Fibroblast of skin of left biceps (primary cell): ENCODE data around the gene PGAM5.

Experiments
- DNase-seq, 2 experiments: peaks; one replicate each; pipeline ENCODE4 v3.0.0-alpha.2; 2013; ENCODE audit warnings: low read depth in 2 of 2

The PGAM5 gene

DNA sequence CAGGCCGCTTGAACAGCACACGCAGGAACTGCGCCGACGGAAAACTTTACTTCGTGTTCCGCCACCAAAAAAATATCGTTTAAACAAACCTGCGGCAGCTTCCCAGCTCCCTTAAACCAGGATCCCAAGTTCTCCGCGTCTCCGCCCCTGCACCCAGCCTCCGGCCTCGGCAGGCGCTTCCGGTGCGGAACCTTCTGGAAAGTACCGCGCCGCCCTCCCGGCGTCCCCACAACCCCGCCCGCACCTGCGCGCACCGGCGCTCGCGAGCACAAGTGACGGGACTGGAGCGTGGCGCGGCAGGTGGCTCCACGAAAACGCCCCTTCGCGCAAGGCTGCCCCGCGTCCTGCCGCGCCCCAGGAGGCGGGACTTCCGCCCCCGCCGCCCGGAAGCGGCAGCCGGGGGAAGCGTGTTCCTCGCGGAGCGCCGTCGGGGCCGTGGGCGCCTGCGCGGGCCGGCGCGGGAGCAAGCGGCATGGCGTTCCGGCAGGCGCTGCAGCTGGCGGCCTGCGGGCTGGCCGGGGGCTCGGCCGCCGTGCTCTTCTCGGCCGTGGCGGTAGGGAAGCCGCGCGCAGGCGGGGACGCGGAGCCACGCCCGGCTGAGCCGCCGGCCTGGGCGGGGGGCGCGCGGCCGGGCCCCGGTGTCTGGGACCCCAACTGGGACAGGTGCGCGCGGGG, at the start of gene PGAM5:
Gene PGAM5 (plus strand): TSS at position 438 of the 675 bp plus-strand sequence. CDS start 35 bp downstream, at position 473.
- peak; percentile 29 to 36 for DNase-seq

DNA sequence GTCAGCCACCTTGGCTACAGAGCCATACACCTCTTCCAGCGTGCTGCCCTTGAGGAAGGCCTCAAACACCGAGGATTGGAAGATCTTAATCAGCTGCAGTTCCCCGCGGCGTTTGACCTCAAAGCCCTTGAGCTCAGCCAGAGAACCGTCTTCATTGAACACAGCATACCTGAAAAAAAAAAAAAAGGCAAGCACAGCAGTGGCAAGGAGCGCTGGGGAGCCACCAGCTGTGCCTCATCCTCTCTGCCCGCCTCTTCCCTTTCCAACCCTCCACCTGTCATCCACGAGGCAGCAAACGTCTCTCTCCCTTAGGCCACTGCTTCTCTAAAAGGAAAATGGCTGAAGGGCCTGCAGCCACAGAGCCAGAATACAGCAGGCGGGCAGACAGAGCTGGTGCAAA, 49.6 kb upstream of the PGAM5 start:
- DNase-seq: no peak

DNA sequence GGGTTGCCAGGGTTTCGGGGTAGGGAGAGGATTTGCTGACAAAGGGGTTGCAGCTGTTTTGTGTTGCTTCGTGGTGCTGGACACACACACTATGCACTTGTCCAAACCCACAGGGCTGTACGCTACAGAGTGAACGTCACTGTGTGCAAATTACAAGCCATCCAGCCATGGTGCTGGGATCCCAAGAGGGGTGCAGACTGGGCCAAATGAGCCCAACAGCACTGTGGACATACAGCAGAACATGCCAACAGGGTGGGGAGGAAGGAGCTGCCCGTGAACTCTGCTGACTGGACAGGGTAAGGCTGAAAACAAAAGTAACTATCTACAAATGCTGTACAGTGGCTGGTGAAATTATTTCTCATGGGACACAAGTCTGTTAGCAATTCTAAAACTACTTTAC, 48.7 kb upstream of the PGAM5 start:
- DNase-seq: no peak

DNA sequence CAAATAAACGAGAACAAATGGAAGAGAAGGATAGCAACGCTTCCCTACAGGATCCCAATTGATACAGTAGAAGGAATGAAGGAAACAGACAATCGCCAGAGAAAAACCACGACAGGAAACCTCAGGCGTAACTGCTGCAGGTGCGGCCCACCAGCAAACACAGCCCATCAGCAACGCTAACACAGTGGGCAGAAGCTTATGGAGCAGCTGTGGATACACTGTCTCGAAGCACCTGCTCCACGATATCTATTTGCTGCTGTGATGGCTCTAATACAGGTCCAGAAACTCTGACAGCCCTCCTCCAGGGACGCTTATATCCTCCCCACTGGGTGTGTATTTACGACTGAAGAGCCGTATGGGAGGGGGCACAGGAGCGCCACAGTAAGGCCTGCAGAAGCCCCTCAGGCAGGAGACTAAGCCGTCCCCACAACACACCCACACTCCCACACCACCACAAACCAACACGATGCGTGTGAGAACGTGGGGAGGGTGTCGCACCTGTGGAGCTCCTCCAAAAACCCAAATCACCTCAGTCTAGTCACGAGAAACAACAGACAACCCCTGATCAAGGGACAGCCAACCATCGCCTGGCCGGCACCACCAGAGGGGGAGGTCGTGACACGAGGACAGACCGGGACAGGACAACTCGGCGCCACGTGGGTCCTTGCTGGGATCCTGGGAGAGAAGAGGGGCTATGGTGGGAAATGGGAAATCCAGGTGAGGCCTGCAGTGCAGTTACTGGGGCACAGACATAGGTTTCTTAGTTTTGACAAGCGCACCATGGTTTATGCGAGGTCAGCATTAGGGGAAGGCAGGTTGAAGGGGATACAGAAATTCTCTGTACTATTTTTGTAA, 47.5 kb upstream of the PGAM5 start:
- no peak for DNase-seq

DNA sequence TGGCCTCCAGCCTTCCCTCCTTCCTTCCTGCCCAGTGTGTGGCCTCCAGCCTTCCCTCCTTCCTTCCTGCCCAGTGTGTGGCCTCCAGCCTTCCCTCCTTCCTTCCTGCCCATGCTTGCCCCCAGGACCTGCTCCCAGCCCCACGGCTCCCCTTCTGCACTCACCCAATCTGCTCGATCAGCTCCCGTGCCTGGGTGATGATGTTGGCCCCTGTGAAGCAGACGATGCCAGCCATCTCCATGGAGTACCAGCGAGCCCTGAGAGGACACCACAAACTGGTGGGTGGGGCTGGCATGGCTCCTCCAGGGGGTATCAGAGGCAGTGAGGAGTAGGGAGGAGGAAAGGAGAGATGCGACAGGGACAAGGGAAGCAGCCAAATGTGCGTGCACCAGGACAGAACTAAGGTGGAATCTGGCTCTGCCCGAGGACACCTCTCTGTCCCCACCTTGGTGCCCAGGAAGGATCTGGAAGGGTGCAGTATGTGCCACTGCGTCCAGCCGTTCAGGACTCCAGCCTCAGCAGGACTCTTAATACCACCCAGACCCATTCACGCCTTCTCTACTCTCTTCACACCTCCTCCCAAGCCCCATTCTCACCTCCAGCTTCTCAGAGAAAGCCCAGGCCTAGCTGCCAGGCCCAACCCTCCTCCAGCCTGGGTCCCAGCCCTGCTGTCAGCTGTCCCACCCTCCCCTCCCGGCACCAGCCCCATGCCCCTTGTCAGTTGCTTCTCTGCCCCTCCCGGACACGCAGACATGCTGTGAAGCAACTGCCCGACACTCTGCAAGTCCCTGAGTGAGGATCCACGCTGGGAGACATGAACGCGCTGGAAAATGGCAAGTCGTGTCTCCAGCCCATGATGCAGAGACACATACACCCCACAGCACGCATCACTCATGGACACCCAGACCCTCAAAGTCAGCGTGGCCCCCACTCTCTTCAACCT, 46.2 kb upstream of the PGAM5 start:
- DNase-seq: no peak

DNA sequence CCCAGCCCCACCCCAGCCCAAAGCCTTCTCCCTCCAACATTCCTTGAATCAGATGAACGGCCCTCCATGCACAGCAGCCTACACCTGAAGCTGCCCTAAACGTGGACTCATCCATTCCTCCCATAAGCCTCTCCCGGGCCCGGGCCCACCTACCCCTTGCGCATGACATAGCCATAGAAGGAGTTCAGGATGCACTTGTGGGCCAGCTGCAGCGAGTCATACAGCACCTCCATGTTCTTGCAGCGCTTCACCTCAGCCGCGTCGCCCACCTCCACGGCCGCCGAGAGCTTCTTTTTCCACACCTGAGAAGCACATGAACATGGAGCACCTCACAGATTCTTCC, 45.5 kb upstream of the PGAM5 start:
- DNase-seq: no peak

DNA sequence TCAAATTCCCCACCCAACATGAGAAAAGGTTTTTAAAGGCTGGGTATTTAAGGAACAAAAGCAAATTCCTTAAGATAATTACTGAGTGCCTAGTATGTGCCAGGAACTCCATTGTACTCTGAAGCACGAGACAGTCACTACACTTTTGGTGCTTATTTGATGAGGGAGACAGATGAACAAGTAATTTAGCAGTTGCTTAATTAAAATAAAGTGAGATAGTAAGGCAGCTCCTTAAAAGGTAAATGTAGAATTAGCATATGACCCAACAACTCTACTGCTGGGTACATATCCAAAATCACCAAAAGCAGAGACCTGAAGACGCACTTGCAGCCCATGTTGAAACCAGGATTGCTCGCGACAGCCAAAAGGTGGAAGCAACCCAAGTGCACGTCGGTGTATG, 44.8 kb upstream of the PGAM5 start:
- DNase-seq: no peak

DNA sequence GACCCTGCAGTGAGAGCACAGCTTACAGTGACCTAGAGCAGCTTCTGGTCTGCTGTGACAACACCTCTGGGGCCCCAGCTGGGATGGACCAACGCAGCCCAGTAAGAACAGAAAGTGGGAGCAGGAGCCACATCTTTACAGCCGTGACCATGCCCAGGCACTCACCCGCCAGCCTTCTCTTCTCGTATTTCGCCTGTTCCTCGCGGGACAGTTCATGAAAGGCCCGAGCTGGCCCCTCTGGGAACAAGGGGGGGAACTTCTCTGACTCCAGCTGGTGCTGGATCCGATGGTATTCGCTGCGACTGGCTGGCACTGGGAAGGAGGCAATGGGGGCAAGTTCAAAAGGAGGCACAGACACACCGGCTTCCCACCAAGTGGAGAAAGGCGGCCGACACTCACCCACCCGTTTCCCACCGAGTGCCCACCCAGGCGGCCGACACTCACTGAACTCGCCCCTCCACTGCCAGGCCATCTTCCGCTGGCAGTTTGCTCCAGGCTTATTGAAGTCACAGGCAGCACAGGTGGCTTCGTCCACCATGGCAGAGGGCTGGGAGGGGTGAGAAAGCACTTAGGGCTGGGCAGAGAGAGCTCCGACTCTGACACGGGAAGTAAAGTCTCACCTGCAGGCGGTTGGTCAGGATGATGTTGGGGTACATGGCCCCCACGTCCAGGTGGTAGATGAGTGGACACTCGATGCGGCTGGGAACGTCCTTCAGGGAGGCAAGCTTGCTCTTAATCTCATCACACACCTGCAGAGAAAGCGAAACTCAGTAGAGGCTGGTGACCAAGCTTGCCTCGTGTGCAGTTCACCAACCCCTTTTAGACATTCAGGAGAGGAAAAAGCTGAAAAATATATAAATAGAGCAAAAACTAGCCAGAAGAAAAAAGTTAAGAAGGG, 42.2 kb upstream of the PGAM5 start:
- DNase-seq: no peak

DNA sequence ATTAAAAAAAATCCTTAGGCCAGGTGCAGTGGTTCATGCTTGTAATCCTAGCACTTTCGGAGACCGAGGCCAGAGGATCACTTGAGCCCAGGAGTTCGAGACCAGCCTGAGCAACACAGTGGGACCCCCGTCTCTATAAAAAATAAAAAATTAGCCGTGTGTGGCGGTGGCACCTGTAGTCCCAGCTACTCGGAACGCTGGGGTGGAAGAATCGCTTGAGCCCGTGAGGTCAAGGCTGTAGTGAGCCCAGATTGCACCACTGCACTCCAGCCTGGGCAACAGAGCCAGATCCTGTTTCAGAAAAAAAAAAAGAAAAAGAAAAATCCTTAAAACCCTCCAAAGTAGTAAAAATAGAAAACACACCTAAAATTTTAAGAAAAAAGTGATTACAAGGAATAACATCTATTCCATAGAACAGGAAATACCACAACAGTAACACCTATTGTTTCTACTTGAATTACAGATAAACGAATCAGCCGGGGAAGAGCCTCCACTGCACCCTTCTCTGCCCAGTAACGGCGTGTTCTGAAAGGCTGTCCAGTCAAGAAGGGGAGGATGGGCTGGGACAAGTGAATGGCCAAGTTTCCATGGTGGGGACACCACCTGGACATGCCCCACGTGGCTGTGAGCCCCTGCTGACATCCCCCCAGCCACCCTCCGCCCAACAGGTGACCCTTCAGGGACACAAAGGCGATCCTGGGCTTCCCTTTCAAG, 41.3 kb upstream of the PGAM5 start:
- no peak for DNase-seq

DNA sequence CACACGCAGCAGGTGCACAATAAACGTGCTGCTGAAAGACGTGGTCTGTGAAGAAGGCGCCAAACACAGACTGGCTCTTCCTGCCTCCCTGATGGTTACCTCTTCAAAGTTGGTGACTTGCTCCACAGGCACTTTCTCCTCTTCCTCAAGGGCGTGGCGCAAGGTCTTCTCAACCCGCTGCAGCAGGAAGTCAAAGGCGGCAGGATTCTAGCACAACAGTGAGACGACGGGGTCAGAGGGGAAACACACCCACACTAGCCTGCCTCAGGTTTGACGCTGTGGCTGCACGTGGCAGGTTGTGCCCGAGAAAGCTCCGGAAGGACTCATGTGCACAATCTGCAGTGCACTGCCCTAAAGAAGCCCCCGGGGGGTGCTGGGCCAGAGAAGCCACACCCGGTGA, 38.5 kb upstream of the PGAM5 start:
- DNase-seq: no peak

DNA sequence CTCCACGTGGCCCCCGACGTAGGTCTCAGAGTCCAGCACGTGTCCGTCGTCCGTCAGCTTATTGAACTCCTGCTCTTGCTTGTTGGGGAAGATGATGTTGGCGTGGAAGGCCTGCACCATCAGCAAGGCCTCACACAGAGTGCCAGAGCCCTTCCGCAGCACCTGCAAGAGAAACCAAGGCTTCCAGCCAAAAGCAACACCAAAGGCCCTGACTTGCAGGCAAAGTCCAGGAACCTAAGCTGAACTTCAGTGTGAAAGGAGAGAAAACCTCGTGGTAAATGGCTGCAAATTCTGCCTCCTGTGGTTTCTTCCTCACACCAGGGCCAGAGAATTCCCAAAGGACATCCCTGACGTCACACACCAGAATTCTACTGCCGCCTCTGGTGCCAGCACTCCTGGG, 38.0 kb upstream of the PGAM5 start:
- DNase-seq: no peak

DNA sequence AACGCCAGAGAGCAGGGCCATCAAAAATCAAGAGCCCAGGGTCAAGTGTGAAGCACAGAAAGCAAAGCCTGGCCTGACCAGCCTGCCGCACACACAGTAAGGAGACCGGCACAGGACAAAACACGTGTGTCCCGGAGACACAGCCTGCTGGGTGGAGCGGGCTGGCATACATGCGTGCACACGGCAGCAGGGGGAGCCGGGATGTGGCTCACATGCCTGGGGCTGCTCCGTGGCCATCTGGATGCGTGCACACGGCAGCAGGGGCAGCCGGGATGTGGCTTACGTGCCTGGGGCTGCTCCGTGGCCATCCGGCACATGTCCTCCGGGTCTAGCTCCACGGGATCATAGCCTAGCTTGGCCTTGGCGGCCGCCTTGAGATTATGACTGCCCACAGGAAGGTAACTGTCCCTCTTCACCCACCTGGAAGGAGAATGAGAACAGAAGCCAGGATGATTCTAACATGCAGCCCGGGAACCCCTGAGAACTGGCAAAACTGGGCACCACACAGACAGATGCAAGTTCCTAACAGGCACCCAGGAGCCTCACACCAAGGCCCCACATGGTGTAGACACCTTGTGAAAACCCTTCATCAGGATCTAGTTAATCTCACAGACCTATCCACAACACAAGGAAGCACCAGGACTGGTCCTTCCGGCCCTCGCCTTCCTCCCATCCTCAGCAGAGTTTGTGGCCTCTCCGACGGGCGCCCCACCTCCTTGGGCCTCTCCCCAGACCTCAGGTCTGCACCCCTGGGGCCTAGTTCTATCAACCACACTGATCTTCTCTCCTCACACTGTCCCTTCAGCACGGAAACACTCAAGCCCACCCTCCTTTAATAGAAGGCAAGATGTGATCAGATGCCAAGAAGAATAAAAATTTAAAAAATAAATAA, 37.1 kb upstream of the PGAM5 start:
- DNase-seq: no peak

DNA sequence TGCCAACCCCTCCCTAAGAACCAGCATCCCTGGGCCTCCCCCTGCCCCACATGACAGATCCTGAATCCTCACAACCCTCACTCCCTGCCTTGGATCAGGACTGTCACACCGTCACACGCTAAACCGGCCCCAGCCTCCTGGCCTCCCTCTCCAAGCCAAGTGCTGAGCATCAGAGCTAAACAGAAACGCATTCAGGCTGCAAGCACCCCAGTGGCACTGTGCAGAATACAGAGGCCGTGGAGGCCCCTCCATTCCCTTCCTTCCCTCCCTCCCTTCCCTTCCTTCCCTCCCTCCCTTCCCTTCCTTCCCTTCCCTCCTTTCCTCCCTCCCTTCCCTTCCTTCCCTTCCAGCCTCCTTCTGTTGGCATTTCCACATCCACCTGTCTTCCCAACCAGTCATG, 36.1 kb upstream of the PGAM5 start:
- DNase-seq: no peak

DNA sequence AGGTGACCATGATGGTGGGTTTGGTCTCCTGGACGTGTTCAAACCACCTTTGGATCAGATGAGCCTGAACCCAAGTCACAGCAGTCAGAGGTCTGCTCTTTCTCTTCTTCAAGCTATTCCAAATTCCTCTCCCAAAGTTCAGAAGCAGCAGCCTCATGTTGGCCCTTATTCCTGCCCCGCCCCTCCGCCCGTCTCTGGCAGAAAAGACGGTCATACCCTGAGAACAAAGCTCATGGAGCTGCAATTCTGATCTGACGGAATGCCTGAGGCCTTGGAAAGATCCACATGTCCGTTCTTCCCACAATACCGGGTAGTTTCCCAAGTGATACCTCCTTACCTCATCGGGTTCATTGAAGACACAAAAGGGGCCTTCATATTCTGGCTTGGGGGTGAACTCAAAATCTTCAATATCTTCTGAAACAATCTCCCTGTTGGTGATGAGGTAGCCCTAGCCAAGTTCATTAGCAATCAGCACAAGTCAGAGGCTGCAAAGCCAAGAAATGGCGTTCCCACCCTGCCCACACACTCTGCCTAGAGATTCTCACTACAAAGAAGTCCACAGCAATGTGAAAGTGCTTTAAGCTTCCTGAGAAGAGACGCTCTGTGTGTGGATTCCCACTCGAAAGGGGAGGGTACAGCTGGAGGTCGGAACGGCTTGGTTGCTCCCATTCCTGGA, 34.7 kb upstream of the PGAM5 start:
- DNase-seq: no peak

DNA sequence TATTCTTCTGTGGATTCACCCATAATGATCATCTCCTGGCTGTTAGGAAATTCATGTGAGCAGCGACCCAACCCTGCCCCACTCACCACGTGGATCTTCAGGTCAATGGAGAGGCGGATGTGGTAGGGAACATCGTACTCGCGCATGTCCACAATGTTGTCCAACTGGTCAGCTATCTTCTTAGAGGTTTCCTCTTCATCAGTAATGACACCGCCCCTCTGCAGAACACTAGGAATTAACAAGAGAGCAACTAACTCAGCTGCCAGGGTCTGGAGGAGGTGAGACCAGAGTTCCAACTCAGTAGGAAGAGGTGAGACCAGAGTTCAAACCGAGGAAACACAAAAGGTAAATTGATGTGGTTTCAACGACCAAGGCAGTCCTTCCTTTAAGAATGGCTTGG, 33.1 kb upstream of the PGAM5 start:
- DNase-seq: no peak

DNA sequence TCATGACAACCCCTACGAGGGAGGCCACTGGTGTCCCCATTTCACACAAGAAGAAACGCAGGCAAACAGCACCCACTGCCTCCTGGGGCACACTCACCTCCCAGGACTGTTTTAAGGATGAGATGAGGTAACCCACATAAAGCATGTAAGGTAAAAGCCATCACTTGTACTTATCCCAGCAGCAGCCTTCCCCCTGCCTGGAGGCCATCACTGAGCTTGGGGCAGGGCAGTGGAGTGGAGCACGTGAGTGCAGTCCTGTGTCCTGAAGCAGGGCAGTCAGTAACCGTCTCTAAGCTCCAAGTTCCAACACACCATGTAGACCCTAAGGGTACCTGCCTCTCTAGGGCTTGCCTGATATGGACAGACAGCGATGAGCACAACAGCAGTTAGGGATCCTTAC, 25.2 kb upstream of the PGAM5 start:
- DNase-seq: no peak

DNA sequence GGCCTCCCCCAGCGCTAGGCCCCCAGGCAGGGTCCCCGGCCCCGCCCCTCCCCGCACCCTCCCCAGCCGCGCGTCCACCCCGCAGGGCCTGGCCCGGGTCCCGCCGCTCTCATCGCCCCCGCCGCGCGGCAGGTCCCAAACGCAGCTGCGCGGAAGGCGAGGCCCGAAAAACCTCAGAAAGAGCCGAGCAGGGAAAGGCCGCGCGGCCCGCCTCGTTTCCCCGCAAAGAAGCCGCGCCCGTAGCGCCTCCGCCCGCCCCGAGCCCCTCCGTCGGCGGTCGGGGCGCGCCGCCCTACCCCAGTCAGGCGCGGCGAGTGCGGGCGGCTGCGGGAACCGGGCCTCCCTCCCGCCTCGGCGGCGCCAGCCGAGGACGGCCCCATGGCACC, 23.8 kb upstream of the PGAM5 start:
- DNase-seq: no peak

DNA sequence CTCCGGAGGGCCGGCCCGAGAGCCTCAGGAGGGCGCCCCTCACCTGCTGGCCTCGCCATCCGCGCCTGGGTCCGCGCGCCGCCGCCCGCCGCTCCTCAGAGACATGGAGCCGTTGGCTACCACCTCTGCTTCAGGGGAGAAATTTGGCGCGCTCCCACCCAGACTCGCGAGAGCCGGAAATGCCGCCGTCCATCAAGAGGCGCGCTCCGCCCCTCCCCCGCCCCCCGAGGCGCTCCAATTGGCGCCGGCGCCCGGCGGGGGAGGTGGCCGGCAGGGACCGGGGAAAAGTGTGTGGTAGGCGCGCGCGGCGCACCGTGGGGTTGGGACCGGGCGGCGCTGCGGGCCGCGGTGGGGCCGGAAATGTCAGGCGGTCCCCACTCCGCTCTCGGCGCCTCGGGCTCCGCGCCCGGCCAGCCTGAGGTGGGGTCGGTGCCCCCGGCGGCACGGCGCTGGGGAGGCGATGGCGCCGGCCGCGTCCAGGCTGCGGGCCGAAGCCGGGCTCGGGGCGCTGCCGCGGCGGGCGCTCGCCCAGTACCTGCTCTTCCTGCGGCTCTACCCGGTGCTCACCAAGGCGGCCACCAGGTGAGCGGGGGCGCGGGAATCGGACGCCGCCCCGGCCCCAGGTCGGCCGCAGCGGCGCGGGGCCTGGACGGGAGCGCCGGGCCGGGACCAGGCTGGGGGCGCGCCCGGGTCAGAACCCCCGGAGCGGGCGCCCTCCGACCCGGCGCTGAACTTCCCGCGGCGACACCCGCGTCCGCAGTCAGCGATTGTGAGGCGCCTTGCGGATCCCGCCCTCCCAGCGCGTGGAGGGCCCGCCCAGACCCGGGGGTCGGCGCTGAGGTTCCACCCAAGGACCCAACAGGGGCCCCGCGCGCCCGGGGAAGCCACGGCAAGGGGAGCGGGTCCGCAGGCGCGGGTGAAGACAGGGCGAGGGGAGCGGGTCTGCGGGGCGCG, 23.2 kb upstream of the PGAM5 start, which contains the start of the genes POLE and PXMP2:
Gene POLE (minus strand): TSS at position 132 of the 954 bp plus-strand sequence. CDS start 27 bp downstream, at position 105.
Gene PXMP2 (plus strand): TSS at position 377 of the 954 bp plus-strand sequence. CDS start 84 bp downstream, at position 461.
- DNase-seq: peak; percentile 88 to 92
